KMS-11 (cell line): ENCODE data around the gene GPHA2.

Experiments used
- H2AFZ ChIP-seq: fragments of 200-600 bp; sonication (generic); 2 replicates; pipeline ENCODE4 v1.6.1; 2016; ENCODE audit warnings: antibody characterized with exemption, mixed run types, low read depth
- H3K27ac ChIP-seq: fragments of 200-600 bp; sonication (generic); 2 replicates; pipeline ENCODE4 v1.6.1; 2016; ENCODE audit warnings: mild to moderate bottlenecking, mixed run types
- H3K27me3 ChIP-seq: fragments of 200-600 bp; sonication (generic); 2 replicates; pipeline ENCODE4 v1.6.1; 2017; ENCODE audit warnings: mild to moderate bottlenecking, low read depth, mixed run types, moderate library complexity; ENCODE audit not compliant: insufficient read depth
- H3K36me3 ChIP-seq: fragments of 200-600 bp; sonication (generic); 2 replicates; pipeline ENCODE4 v1.6.1; 2017; ENCODE audit warnings: mild to moderate bottlenecking, mixed run types; ENCODE audit not compliant: insufficient read depth
- H3K4me1 ChIP-seq: fragments of 200-600 bp; sonication (generic); 2 replicates; pipeline ENCODE4 v1.6.1; 2016; ENCODE audit warnings: mild to moderate bottlenecking, low read depth, mixed run types; ENCODE audit not compliant: poor library complexity, severe bottlenecking
- H3K4me2 ChIP-seq: fragments of 200-600 bp; sonication (generic); 2 replicates; pipeline ENCODE4 v1.7.0; 2016; ENCODE audit warnings: mild to moderate bottlenecking, mixed run types
- H3K4me3 ChIP-seq: fragments of 200-600 bp; sonication (generic); IDR thresholded peaks from 2 replicates; pipeline ENCODE4 v1.6.1; 2017; ENCODE audit warnings: low read depth, low read length, mixed read lengths; ENCODE audit not compliant: insufficient read depth
- H3K79me2 ChIP-seq: fragments of 200-600 bp; sonication (generic); 2 replicates; pipeline ENCODE4 v1.6.1; 2016; ENCODE audit warnings: low read depth, mixed run types; ENCODE audit not compliant: insufficient read depth
- H3K9ac ChIP-seq: fragments of 200-600 bp; sonication (generic); 2 replicates; pipeline ENCODE4 v1.6.1; 2016; ENCODE audit warnings: mild to moderate bottlenecking, mixed run types
- H4K20me1 ChIP-seq: fragments of 200-600 bp; sonication (generic); 2 replicates; pipeline ENCODE4 v1.6.1; 2016; ENCODE audit warnings: mild to moderate bottlenecking, mixed run types; ENCODE audit not compliant: insufficient read depth
- CTCF ChIP-seq: fragments of 200-600 bp; sonication (generic); conservative IDR thresholded peaks from 2 replicates; pipeline ENCODE4 v1.6.1; 2017; ENCODE audit warnings: low read depth, mild to moderate bottlenecking, antibody characterized with exemption, low read length, moderate library complexity, mixed read lengths

Gene GPHA2

GRCh38 chr11:64898541-64898940 is 37.2 kb downstream of the GPHA2 start:
- no peak overlapping the region for H3K4me2 ChIP-seq
- no peak overlapping the region for H2AFZ ChIP-seq
- H3K36me3 ChIP-seq: no peaks in the 10 kb centered on the region
- no peaks in the 10 kb centered on the region for H3K27me3 ChIP-seq
- H3K9ac ChIP-seq: no peak overlapping the region
- no peaks in the 10 kb centered on the region for H3K79me2 ChIP-seq
- no peak for TF ChIP-seq CTCF
- H3K4me3 ChIP-seq: no peak overlapping the region
- H3K4me1 ChIP-seq: peaks cover 5% of the 10 kb centered on the region
- no peak overlapping the region for H3K27ac ChIP-seq
- H4K20me1 ChIP-seq: no peaks in the 10 kb centered on the region

GRCh38 chr11:64898076-64898445 is 37.6 kb downstream of the GPHA2 start:
- Histone ChIP-seq H3K9ac (no peak overlapping the region), H3K4me3 (no peak overlapping the region), H3K27ac (no peak overlapping the region), H3K27me3 (no peaks in the 10 kb centered on the region), H3K4me2 (no peak overlapping the region), H3K79me2 (no peaks in the 10 kb centered on the region), H3K4me1 (peaks cover 5% of the 10 kb centered on the region), H4K20me1 (no peaks in the 10 kb centered on the region), H2AFZ (no peak overlapping the region), H3K36me3 (no peaks in the 10 kb centered on the region)
- TF ChIP-seq CTCF: no peak

GRCh38 chr11:64897381-64898075 is 38.2 kb downstream of the GPHA2 start:
- no peak for TF ChIP-seq CTCF
- H3K4me1 ChIP-seq: peaks cover 5% of the 10 kb centered on the region
- no peaks in the 10 kb centered on the region for H3K36me3 ChIP-seq
- H2AFZ ChIP-seq: no peak overlapping the region
- H3K27ac ChIP-seq: no peak overlapping the region
- H4K20me1 ChIP-seq: no peaks in the 10 kb centered on the region
- H3K4me2 ChIP-seq: no peak overlapping the region
- H3K27me3 ChIP-seq: no peaks in the 10 kb centered on the region
- no peaks in the 10 kb centered on the region for H3K79me2 ChIP-seq
- H3K4me3 ChIP-seq: no peak overlapping the region
- no peak overlapping the region for H3K9ac ChIP-seq

GRCh38 chr11:64896448-64897022 is 39.2 kb downstream of the GPHA2 start:
- TF ChIP-seq CTCF: no peak
- H3K27ac ChIP-seq: no peak overlapping the region
- no peaks in the 10 kb centered on the region for H3K36me3 ChIP-seq
- H3K4me1 ChIP-seq: peaks cover 5% of the 10 kb centered on the region
- H2AFZ ChIP-seq: no peak overlapping the region
- H3K4me2 ChIP-seq: no peak overlapping the region
- no peaks in the 10 kb centered on the region for H3K79me2 ChIP-seq
- H3K9ac ChIP-seq: no peak overlapping the region
- no peak overlapping the region for H3K4me3 ChIP-seq
- H4K20me1 ChIP-seq: no peaks in the 10 kb centered on the region
- H3K27me3 ChIP-seq: no peaks in the 10 kb centered on the region
